H9 (cell line): ENCODE results near the gene CXCL5. TPM values are rescaled to one million over a fixed set of nuclear protein-coding genes. Genes with fewer than 3 reads are reported as not detected.

Experiments used
- DNase-seq: peaks from one replicate; pipeline ENCODE4 v3.0.0-alpha.2; 2017
- H2AFZ ChIP-seq: one replicate; pipeline ENCODE4 v1.6.1; 2013; ENCODE audit warnings: mild to moderate bottlenecking, low read length, control low read depth, moderate library complexity
- H2AK5ac ChIP-seq: 2 replicates; pipeline ENCODE4 v1.6.1; 2013; ENCODE audit warnings: low read length, control low read depth, mixed read lengths; ENCODE audit not compliant: insufficient read length
- H2BK120ac ChIP-seq: one replicate; pipeline ENCODE4 v1.6.1; 2013; ENCODE audit warnings: low read depth, mild to moderate bottlenecking, low read length, control low read depth, inconsistent platforms; ENCODE audit not compliant: poor library complexity, severe bottlenecking
- H2BK12ac ChIP-seq: 2 replicates; pipeline ENCODE4 v1.6.1; 2013; ENCODE audit warnings: low read length, control low read depth, mixed read lengths, low read depth; ENCODE audit not compliant: insufficient read length
- H2BK15ac ChIP-seq: 2 replicates; pipeline ENCODE4 v1.6.1; 2013; ENCODE audit warnings: low read depth, low read length, control low read depth
- H2BK20ac ChIP-seq: one replicate; pipeline ENCODE4 v1.6.1; 2013; ENCODE audit warnings: low read depth, mild to moderate bottlenecking, low read length, control low read depth, inconsistent platforms; ENCODE audit not compliant: poor library complexity, severe bottlenecking
- H2BK5ac ChIP-seq: 2 replicates; pipeline ENCODE4 v1.6.1; 2013; ENCODE audit warnings: low read length, control low read depth, mixed read lengths; ENCODE audit not compliant: insufficient read length
- H3K14ac ChIP-seq: 2 replicates; pipeline ENCODE4 v1.6.1; 2013; ENCODE audit warnings: low read length, control low read depth; ENCODE audit not compliant: insufficient read depth
- H3K18ac ChIP-seq: 2 replicates; pipeline ENCODE4 v1.6.1; 2013; ENCODE audit warnings: low read depth, mild to moderate bottlenecking, mixed read lengths, low read length, control low read depth; ENCODE audit not compliant: insufficient read length
- H3K23ac ChIP-seq: 2 replicates; pipeline ENCODE4 v1.6.1; 2013; ENCODE audit warnings: low read length, control low read depth, mixed read lengths, low read depth; ENCODE audit not compliant: insufficient read length
- H3K23me2 ChIP-seq: 2 replicates; pipeline ENCODE4 v1.6.1; 2013; ENCODE audit warnings: low read depth, mild to moderate bottlenecking, mixed read lengths, low read length, control low read depth; ENCODE audit not compliant: insufficient read length, poor library complexity, severe bottlenecking
- H3K27ac ChIP-seq: 2 replicates; pipeline ENCODE4 v1.5.1; 2013; ENCODE audit warnings: low read length, control low read depth, mixed read lengths, low read depth; ENCODE audit not compliant: insufficient read length
- H3K27me3 ChIP-seq: 2 replicates; pipeline ENCODE4 v1.6.1; 2013; ENCODE audit warnings: low read length, control low read depth, inconsistent platforms; ENCODE audit not compliant: insufficient read depth
- H3K4ac ChIP-seq: 2 replicates; pipeline ENCODE4 v1.6.1; 2013; ENCODE audit warnings: low read depth, mild to moderate bottlenecking, control low read depth, inconsistent platforms, low read length, moderate library complexity
- H3K4me1 ChIP-seq: 2 replicates; pipeline ENCODE4 v1.6.1; 2013; ENCODE audit warnings: low read length, control low read depth, inconsistent platforms; ENCODE audit not compliant: insufficient read depth
- H3K4me2 ChIP-seq: 2 replicates; pipeline ENCODE4 v1.6.1; 2013; ENCODE audit warnings: low read length, control low read depth, mixed read lengths; ENCODE audit not compliant: insufficient read length, insufficient read depth
- H3K56ac ChIP-seq: 2 replicates; pipeline ENCODE4 v1.6.1; 2013; ENCODE audit warnings: low read depth, mild to moderate bottlenecking, mixed read lengths, low read length, control low read depth; ENCODE audit not compliant: insufficient read length
- H3K79me1 ChIP-seq: 2 replicates; pipeline ENCODE4 v1.6.1; 2013; ENCODE audit warnings: low read depth, mild to moderate bottlenecking, moderate library complexity, low read length, control low read depth, inconsistent platforms; ENCODE audit not compliant: insufficient read depth, poor library complexity, severe bottlenecking
- H3K79me2 ChIP-seq: 2 replicates; pipeline ENCODE4 v1.6.1; 2013; ENCODE audit warnings: low read length, control low read depth, inconsistent platforms; ENCODE audit not compliant: insufficient read depth
- H3K9ac ChIP-seq: 2 replicates; pipeline ENCODE4 v1.6.1; 2013; ENCODE audit warnings: low read length, control low read depth, mixed read lengths; ENCODE audit not compliant: insufficient read length; ENCODE audit errors: extremely low read depth
- H3K9me3 ChIP-seq: one replicate; pipeline ENCODE4 v1.6.1; 2013; ENCODE audit warnings: low read depth, low read length, inconsistent platforms; ENCODE audit not compliant: control insufficient read depth
- H3T11ph ChIP-seq: one replicate; pipeline ENCODE4 v1.6.1; 2013; ENCODE audit warnings: mild to moderate bottlenecking, low read length, control low read depth, inconsistent platforms
- H4K20me1 ChIP-seq: one replicate; pipeline ENCODE4 v1.6.1; 2013; ENCODE audit not compliant: control insufficient read depth, insufficient read length, insufficient read depth
- H4K5ac ChIP-seq: 2 replicates; pipeline ENCODE4 v1.6.1; 2013; ENCODE audit warnings: low read depth, mild to moderate bottlenecking, mixed read lengths, low read length, control low read depth; ENCODE audit not compliant: insufficient read length
- H4K8ac ChIP-seq: replicated peaks from 2 replicates; pipeline ENCODE4 v1.6.1; 2013; ENCODE audit warnings: low read length, control low read depth, mixed read lengths, low read depth; ENCODE audit not compliant: insufficient read length
- H4K91ac ChIP-seq: 2 replicates; pipeline ENCODE4 v1.6.1; 2013; ENCODE audit warnings: low read depth, mild to moderate bottlenecking, moderate library complexity, mixed read lengths, low read length, control low read depth; ENCODE audit not compliant: insufficient read length
- H3K27ac Mint-ChIP-seq, 3 experiments: 2 replicates in 2 of 3; 3 replicates in 1 of 3; pipeline ENCODE4 v1.8.0; 2020 to 2021; ENCODE audit warnings: mixed read lengths in 3 of 3, mild to moderate bottlenecking in 1 of 3, moderate library complexity in 1 of 3
- H3K27me3 Mint-ChIP-seq: 2 replicates; pipeline ENCODE4 v1.8.0; 2021; ENCODE audit warnings: low read depth, mild to moderate bottlenecking, moderate library complexity, mixed read lengths
- H3K36me3 Mint-ChIP-seq, 3 experiments: 2 replicates in 2 of 3; 3 replicates in 1 of 3; pipeline ENCODE4 v1.8.0; 2020 to 2021; ENCODE audit warnings: low read depth in 3 of 3, mixed read lengths in 3 of 3; ENCODE audit not compliant: insufficient read depth in 1 of 3
- H3K4me1 Mint-ChIP-seq, 2 experiments: 2 replicates each; pipeline ENCODE4 v1.8.0; 2020; ENCODE audit warnings: mixed read lengths in 2 of 2
- H3K4me3 Mint-ChIP-seq, 2 experiments: 2 replicates in 1 of 2; 3 replicates in 1 of 2; pipeline ENCODE4 v1.8.0; 2020 to 2021; ENCODE audit warnings: mild to moderate bottlenecking in 2 of 2, mixed read lengths in 2 of 2, moderate library complexity in 1 of 2
- H3K9me3 Mint-ChIP-seq, 2 experiments: 2 replicates in 1 of 2; 3 replicates in 1 of 2; pipeline ENCODE4 v1.8.0; 2020; ENCODE audit warnings: mild to moderate bottlenecking in 2 of 2, mixed read lengths in 2 of 2, moderate library complexity in 1 of 2
- CTCF ChIP-seq: fragments of 200-600 bp; sonication (generic); conservative IDR thresholded peaks from 3 replicates; pipeline ENCODE4 v1.8.0; 2021; ENCODE audit warnings: antibody characterized with exemption, mild to moderate bottlenecking
- WGBS: extraction: QIAGEN DNeasy Blood & Tissue Kit; methylation state at CpG from one replicate; pipeline ENCODE4 v1.1.7; 2013; ENCODE audit warnings: missing lambda C conversion rate, low lambda C conversion rate, mixed read lengths; ENCODE audit not compliant: insufficient read length; ENCODE audit errors: extremely low coverage; 5-methylcytosine and 5-hydroxymethylcytosine counted together
- total RNA-seq: library from RNA; stranded (reverse); gene quantifications from 2 replicates; pipeline ENCODE4 v1.2.1, GENCODE V29; 2021

The CXCL5 gene
- total RNA-seq, 1 experiment from 2014 or later = 9.2 TPM

GRCh38 chr4:74028504-74028903, 30.0 kb upstream of the CXCL5 start:
- no peaks in the 10 kb centered on the region for H3K27me3 Mint-ChIP-seq
- Histone ChIP-seq H3K4me1 (no peaks in the 10 kb centered on the region), H3K79me1 (no peaks in the 10 kb centered on the region), H2AK5ac (no peak overlapping the region), H3K14ac (no peak overlapping the region), H3K23ac (no peak overlapping the region), H2AFZ (no peak overlapping the region), H2BK15ac (no peak overlapping the region), H4K20me1 (no peaks in the 10 kb centered on the region), H3K27me3 (no peaks in the 10 kb centered on the region), H3K56ac (no peak overlapping the region), H2BK120ac (no peak overlapping the region), H3K23me2 (no peaks in the 10 kb centered on the region), H3K18ac (no peak overlapping the region), H4K5ac (no peak overlapping the region), H3K4me2 (no peak overlapping the region), H3K9ac (no peak overlapping the region), H4K8ac (no peak overlapping the region), H4K91ac (no peak overlapping the region), H2BK12ac (no peak overlapping the region), H3K4ac (no peak overlapping the region), H3T11ph (no peak overlapping the region), H2BK5ac (no peak overlapping the region), H2BK20ac (no peak overlapping the region), H3K79me2 (no peaks in the 10 kb centered on the region), H3K9me3 (no peaks in the 10 kb centered on the region), H3K27ac (no peak overlapping the region)
- peaks cover 0 to 5% (median 0%) of the 10 kb centered on the region in 3 experiments; a peak in 1 of 7 replicates for H3K36me3 Mint-ChIP-seq
- DNase-seq = no peak
- H3K4me3 Mint-ChIP-seq = no peak overlapping the region
- no peaks in the 10 kb centered on the region for H3K4me1 Mint-ChIP-seq
- no CpG with 5 or more reads among the region's 1 CpG for WGBS
- no peak overlapping the region for H3K27ac Mint-ChIP-seq
- H3K9me3 Mint-ChIP-seq = peaks cover 0 to 3% of the 10 kb centered on the region in 2 experiments; a peak in 1 of 5 replicates
- no peak for TF ChIP-seq CTCF
